SK-N-SH treated with all-trans-retinoic acid at 6 μM for 48 hours (cell line): ENCODE data around the gene SYNRG.
"Not testable (repeated sequence)": the region's sequence is repeated elsewhere in the genome, so short reads cannot be mapped to it uniquely, and the experiment has no call there.

ENCODE experiments used
- BACH2 ChIP-seq: fragments of 250-450 bp; sonication (Bioruptor Pico); IDR thresholded peaks from 2 replicates; pipeline ENCODE4 v1.9.0; 2021; ENCODE audit warnings: mild to moderate bottlenecking, borderline replicate concordance
- CREB5 ChIP-seq: fragments of 250-450 bp; sonication (Bioruptor Pico); IDR thresholded peaks from 2 replicates; pipeline ENCODE4 v1.5.1; 2020; ENCODE audit warnings: low read depth, mild to moderate bottlenecking, moderate library complexity
- CSDC2 ChIP-seq: fragments of 250-450 bp; sonication (Bioruptor Pico); IDR thresholded peaks from 2 replicates; pipeline ENCODE4 v1.5.0; 2020; ENCODE audit warnings: mild to moderate bottlenecking, moderate library complexity
- ESRRG ChIP-seq: fragments of 250-450 bp; sonication (Bioruptor Pico); IDR thresholded peaks from 2 replicates; pipeline ENCODE4 v1.6.1; 2021; ENCODE audit warnings: mild to moderate bottlenecking
- PPARA ChIP-seq: fragments of 250-450 bp; sonication (Bioruptor Pico); IDR thresholded peaks from 2 replicates; pipeline ENCODE4 v1.5.0; 2020; ENCODE audit warnings: mild to moderate bottlenecking, borderline replicate concordance
- RARB ChIP-seq: fragments of 250-450 bp; sonication (Bioruptor Pico); IDR thresholded peaks from 2 replicates; pipeline ENCODE4 v1.8.0; 2021; ENCODE audit warnings: mild to moderate bottlenecking, moderate library complexity
- ZC3H10 ChIP-seq: fragments of 250-450 bp; sonication (Bioruptor Pico); IDR thresholded peaks from 2 replicates; pipeline ENCODE4 v1.5.1; 2021; ENCODE audit warnings: mild to moderate bottlenecking, moderate library complexity
- ZFP3 ChIP-seq: fragments of 250-450 bp; sonication (Bioruptor Pico); IDR thresholded peaks from 2 replicates; pipeline ENCODE4 v1.5.0; 2020; ENCODE audit warnings: mild to moderate bottlenecking, moderate library complexity
- ZFP30 ChIP-seq: fragments of 450-650 bp; formaldehyde crosslinking; IDR thresholded peaks from 2 replicates; pipeline ENCODE4 v1.5.0; 2022; ENCODE audit warnings: mild to moderate bottlenecking, moderate library complexity
- ZNF8 ChIP-seq: fragments of 450-650 bp; formaldehyde crosslinking; IDR thresholded peaks from 2 replicates; pipeline ENCODE4 v1.5.0; 2020; ENCODE audit warnings: mild to moderate bottlenecking, moderate library complexity
- TF ChIP-seq, protein P1 (sequence below): fragments of 250-450 bp; sonication (Bioruptor Pico); IDR thresholded peaks from 2 replicates; pipeline ENCODE4 v1.5.1; 2021; ENCODE audit warnings: mild to moderate bottlenecking, moderate library complexity

DNA sequence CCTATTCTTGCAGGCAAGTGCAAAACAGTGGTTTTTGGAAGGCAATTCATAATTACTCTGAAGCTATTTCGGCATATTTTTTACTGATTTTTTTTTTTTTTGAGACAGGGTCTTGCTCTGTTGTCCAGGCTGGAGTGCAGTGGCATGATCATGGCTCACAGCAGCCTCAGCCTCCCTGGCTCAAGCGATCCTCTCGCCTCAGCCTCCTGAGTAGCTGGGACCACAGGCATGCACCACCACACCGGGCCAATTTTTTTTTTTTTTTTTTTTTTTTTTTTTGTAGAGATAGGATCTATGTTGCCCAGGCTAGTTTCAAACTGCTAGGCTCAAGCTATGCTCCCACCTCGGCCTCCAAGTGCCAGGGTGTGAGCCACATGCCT is 813 bp upstream of the SYNRG start:
- not testable (repeated sequence) for TF ChIP-seq PPARA (CRISPR knock-in tag); ZC3H10; RARB; ZNF8 (CRISPR knock-in tag); CSDC2 (CRISPR knock-in tag); ESRRG (CRISPR knock-in tag); BACH2 (CRISPR knock-in tag); ZFP3 (CRISPR knock-in tag); ZFP30; CREB5 (CRISPR knock-in tag)
- TF ChIP-seq, protein P1, sequence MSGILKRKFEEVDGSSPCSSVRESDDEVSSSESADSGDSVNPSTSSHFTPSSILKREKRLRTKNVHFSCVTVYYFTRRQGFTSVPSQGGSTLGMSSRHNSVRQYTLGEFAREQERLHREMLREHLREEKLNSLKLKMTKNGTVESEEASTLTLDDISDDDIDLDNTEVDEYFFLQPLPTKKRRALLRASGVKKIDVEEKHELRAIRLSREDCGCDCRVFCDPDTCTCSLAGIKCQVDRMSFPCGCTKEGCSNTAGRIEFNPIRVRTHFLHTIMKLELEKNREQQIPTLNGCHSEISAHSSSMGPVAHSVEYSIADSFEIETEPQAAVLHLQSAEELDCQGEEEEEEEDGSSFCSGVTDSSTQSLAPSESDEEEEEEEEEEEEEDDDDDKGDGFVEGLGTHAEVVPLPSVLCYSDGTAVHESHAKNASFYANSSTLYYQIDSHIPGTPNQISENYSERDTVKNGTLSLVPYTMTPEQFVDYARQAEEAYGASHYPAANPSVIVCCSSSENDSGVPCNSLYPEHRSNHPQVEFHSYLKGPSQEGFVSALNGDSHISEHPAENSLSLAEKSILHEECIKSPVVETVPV (CRISPR knock-in tag), result not testable (repeated sequence)
